WTC11 (cell line): Measurements from ENCODE around the gene SCGB1C1. TPM values are rescaled to one million over a fixed set of nuclear protein-coding genes. Genes with fewer than 3 reads are reported as not detected.
A peak's percentile ranks its signal among the peaks of the same experiment; 100 is the strongest.

Experiments
- ATAC-seq: fragments of 200-7000 bp; cut with Tn5 transposase; 2 replicates; pipeline ENCODE4 v1.10.0; 2021; ENCODE audit warnings: mild to moderate bottlenecking, moderate library complexity
- CTCF ChIA-PET: fragments of 300-600 bp; sonication (Branson Sonifier 250); formaldehyde crosslinking; loops from one replicate; lab custom pipeline; 2021; ENCODE audit warnings: antibody characterized with exemption; lab: Charles Lee
- POLR2A ChIA-PET: fragments of 350-600 bp; sonication (Branson Sonifier 250); formaldehyde crosslinking; loops from one replicate; lab custom pipeline; 2021; ENCODE audit warnings: antibody characterized with exemption; lab: Charles Lee
- DNase-seq: peaks from one replicate; pipeline ENCODE4 v3.0.0; 2021; ENCODE audit warnings: low spot score
- H3K27ac Mint-ChIP-seq: 2 replicates; pipeline ENCODE4 v1.8.0; 2021; ENCODE audit warnings: mixed read lengths
- H3K27me3 Mint-ChIP-seq: 2 replicates; pipeline ENCODE4 v1.8.0; 2021; ENCODE audit warnings: low read depth, mild to moderate bottlenecking, moderate library complexity, mixed read lengths
- H3K36me3 Mint-ChIP-seq: 2 replicates; pipeline ENCODE4 v1.8.0; 2021; ENCODE audit warnings: mixed read lengths
- H3K4me1 Mint-ChIP-seq: 2 replicates; pipeline ENCODE4 v1.8.0; 2022; ENCODE audit warnings: mixed read lengths
- H3K4me3 Mint-ChIP-seq: 2 replicates; pipeline ENCODE4 v1.8.0; 2021; ENCODE audit warnings: mild to moderate bottlenecking, moderate library complexity, mixed read lengths
- H3K9me3 Mint-ChIP-seq: 2 replicates; pipeline ENCODE4 v1.8.0; 2021; ENCODE audit warnings: mixed read lengths
- ATF6 ChIP-seq: sonication (generic); formaldehyde crosslinking; IDR thresholded peaks from 2 replicates; pipeline ENCODE4 v1.8.1; 2023; ENCODE audit warnings: mild to moderate bottlenecking, missing genetic modification reagents
- CBFB ChIP-seq: sonication (generic); formaldehyde crosslinking; IDR thresholded peaks from 2 replicates; pipeline ENCODE4 v1.8.1; 2022; ENCODE audit warnings: mild to moderate bottlenecking, low read depth, missing genetic modification reagents
- CDX4 ChIP-seq: fragments of 250-450 bp; sonication (Bioruptor Pico); IDR thresholded peaks from 2 replicates; pipeline ENCODE4 v1.9.0; 2021; ENCODE audit warnings: moderate library complexity, mild to moderate bottlenecking, inconsistent platforms, borderline replicate concordance
- CREB1 ChIP-seq: sonication (generic); formaldehyde crosslinking; IDR thresholded peaks from 2 replicates; pipeline ENCODE4 v1.8.0; 2023; ENCODE audit warnings: mild to moderate bottlenecking, missing genetic modification reagents
- CREM ChIP-seq: sonication (generic); formaldehyde crosslinking; IDR thresholded peaks from 2 replicates; pipeline ENCODE4 v1.8.1; 2022; ENCODE audit warnings: mild to moderate bottlenecking, missing genetic modification reagents, moderate library complexity
- ETV6 ChIP-seq: sonication (generic); formaldehyde crosslinking; IDR thresholded peaks from 2 replicates; pipeline ENCODE4 v1.8.1; 2022; ENCODE audit warnings: mild to moderate bottlenecking, missing genetic modification reagents
- FOXJ3 ChIP-seq: sonication (generic); formaldehyde crosslinking; IDR thresholded peaks from 2 replicates; pipeline ENCODE4 v1.9.0; 2021; ENCODE audit warnings: missing genetic modification reagents, mild to moderate bottlenecking, borderline replicate concordance
- GRHL2 ChIP-seq: fragments of 250-450 bp; sonication (Bioruptor Pico); IDR thresholded peaks from 2 replicates; pipeline ENCODE4 v1.8.0; 2022; ENCODE audit warnings: mild to moderate bottlenecking, moderate library complexity; ENCODE audit not compliant: insufficient replicate concordance, severe bottlenecking
- MAX ChIP-seq: sonication (generic); formaldehyde crosslinking; IDR thresholded peaks from 2 replicates; pipeline ENCODE4 v1.8.0; 2022; ENCODE audit warnings: mild to moderate bottlenecking, missing genetic modification reagents
- MXD4 ChIP-seq: fragments of 250-450 bp; sonication (Bioruptor Pico); IDR thresholded peaks from 2 replicates; pipeline ENCODE4 v1.8.0; 2021; ENCODE audit warnings: mild to moderate bottlenecking, moderate library complexity, borderline replicate concordance
- NFATC4 ChIP-seq: fragments of 250-450 bp; sonication (Bioruptor Pico); IDR thresholded peaks from 2 replicates; pipeline ENCODE4 v1.9.0; 2021; ENCODE audit warnings: mild to moderate bottlenecking
- PRDM15 ChIP-seq: sonication (generic); formaldehyde crosslinking; IDR thresholded peaks from 2 replicates; pipeline ENCODE4 v1.8.0; 2022; ENCODE audit warnings: missing genetic modification reagents
- PRRX2 ChIP-seq: fragments of 250-450 bp; sonication (Bioruptor Pico); IDR thresholded peaks from 2 replicates; pipeline ENCODE4 v1.8.0; 2021; ENCODE audit warnings: mild to moderate bottlenecking
- RELA ChIP-seq: sonication (generic); formaldehyde crosslinking; IDR thresholded peaks from 2 replicates; pipeline ENCODE4 v1.8.1; 2022; ENCODE audit warnings: missing genetic modification reagents, mild to moderate bottlenecking, borderline replicate concordance
- RORB ChIP-seq: fragments of 250-450 bp; sonication (Bioruptor Pico); IDR thresholded peaks from 2 replicates; pipeline ENCODE4 v1.9.0; 2021; ENCODE audit warnings: mild to moderate bottlenecking
- SMAD3 ChIP-seq: sonication (generic); formaldehyde crosslinking; IDR thresholded peaks from 2 replicates; pipeline ENCODE4 v1.8.0; 2022; ENCODE audit warnings: missing genetic modification reagents, mild to moderate bottlenecking, borderline replicate concordance
- SP1 ChIP-seq: sonication (generic); formaldehyde crosslinking; conservative IDR thresholded peaks from 2 replicates; pipeline ENCODE4 v1.8.1; 2022; ENCODE audit warnings: missing genetic modification reagents
- USF1 ChIP-seq: sonication (generic); formaldehyde crosslinking; IDR thresholded peaks from 2 replicates; pipeline ENCODE4 v1.8.0; 2022; ENCODE audit warnings: mild to moderate bottlenecking, missing genetic modification reagents
- ZNF232 ChIP-seq: sonication (generic); formaldehyde crosslinking; IDR thresholded peaks from 2 replicates; pipeline ENCODE4 v1.8.0; 2022; ENCODE audit warnings: mild to moderate bottlenecking, missing genetic modification reagents
- ZNF416 ChIP-seq: fragments of 250-450 bp; sonication (Bioruptor Pico); IDR thresholded peaks from 2 replicates; pipeline ENCODE4 v1.9.0; 2021; ENCODE audit warnings: mild to moderate bottlenecking, inconsistent platforms
- ZNF423 ChIP-seq: fragments of 250-450 bp; sonication (Bioruptor Pico); IDR thresholded peaks from 2 replicates; pipeline ENCODE4 v2.1.2; 2022; ENCODE audit warnings: mild to moderate bottlenecking, moderate library complexity
- ZNF532 ChIP-seq: fragments of 250-450 bp; sonication (Bioruptor Pico); IDR thresholded peaks from 2 replicates; pipeline ENCODE4 v1.9.0; 2021; ENCODE audit warnings: mild to moderate bottlenecking, borderline replicate concordance
- total RNA-seq: library from RNA; stranded (reverse); gene quantifications from 3 replicates; pipeline ENCODE4 v1.2.3, GENCODE V29; 2021
- TF ChIP-seq, protein P1 (sequence below): sonication (generic); formaldehyde crosslinking; IDR thresholded peaks from 2 replicates; pipeline ENCODE4 v1.8.1; 2022; ENCODE audit warnings: mild to moderate bottlenecking, moderate library complexity, missing genetic modification reagents
- TF ChIP-seq, protein P2 (sequence below): sonication (generic); formaldehyde crosslinking; IDR thresholded peaks from 2 replicates; pipeline ENCODE4 v1.8.1; 2023; ENCODE audit warnings: mild to moderate bottlenecking, missing genetic modification reagents, moderate library complexity

SCGB1C1 gene
- total RNA-seq, 1 experiment from 2014 or later: not detected

DNA sequence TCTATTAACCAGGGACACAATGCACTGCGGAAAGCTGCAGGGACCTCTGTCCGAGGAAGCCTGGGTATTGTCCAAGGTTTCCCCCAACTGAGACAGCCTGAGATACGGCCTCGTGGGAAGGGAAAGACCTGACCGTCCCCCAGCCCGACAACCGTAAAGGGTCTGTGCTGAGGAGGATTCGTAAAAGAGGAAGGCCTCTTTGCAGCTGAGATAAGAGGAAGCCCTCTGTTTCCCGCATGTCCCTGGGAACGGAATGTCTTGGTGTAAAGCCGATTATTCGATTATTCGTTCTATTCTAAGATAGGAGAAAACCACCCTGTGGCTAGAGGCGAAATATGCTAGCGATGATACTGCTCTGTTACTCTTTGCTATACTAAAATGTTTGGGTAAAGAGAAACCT lies 9.1 kb downstream of the SCGB1C1 start:
- H3K4me1 Mint-ChIP-seq: peaks cover 4% of the 10 kb centered on the region; the same call in 1 of the 2 replicates
- ChIA-PET POLR2A (no interaction called here), CTCF (no interaction called here)
- peaks cover 2% of the 10 kb centered on the region; the same call in 1 of the 2 replicates for H3K27me3 Mint-ChIP-seq
- H3K4me3 Mint-ChIP-seq: no peak overlapping the region
- no peaks in the 10 kb centered on the region for H3K9me3 Mint-ChIP-seq
- TF ChIP-seq RELA: no peak
- no peak for TF ChIP-seq SP1 (CRISPR knock-in tag)
- TF ChIP-seq PRDM15 (CRISPR knock-in tag): no peak
- TF ChIP-seq CBFB (CRISPR knock-in tag): no peak
- no peak for TF ChIP-seq FOXJ3 (CRISPR knock-in tag)
- TF ChIP-seq SMAD3 (CRISPR knock-in tag): no peak
- no peak for TF ChIP-seq RORB (CRISPR knock-in tag)
- no peak for TF ChIP-seq MXD4 (CRISPR knock-in tag)
- TF ChIP-seq ATF6 (CRISPR knock-in tag): no peak
- no peak for TF ChIP-seq PRRX2 (CRISPR knock-in tag)
- no peak for TF ChIP-seq USF1 (CRISPR knock-in tag)
- no peak for TF ChIP-seq NFATC4
- no peak for TF ChIP-seq ZNF423 (CRISPR knock-in tag)
- TF ChIP-seq CDX4 (CRISPR knock-in tag): no peak
- TF ChIP-seq CREB1 (CRISPR knock-in tag): no peak
- TF ChIP-seq, protein P1, sequence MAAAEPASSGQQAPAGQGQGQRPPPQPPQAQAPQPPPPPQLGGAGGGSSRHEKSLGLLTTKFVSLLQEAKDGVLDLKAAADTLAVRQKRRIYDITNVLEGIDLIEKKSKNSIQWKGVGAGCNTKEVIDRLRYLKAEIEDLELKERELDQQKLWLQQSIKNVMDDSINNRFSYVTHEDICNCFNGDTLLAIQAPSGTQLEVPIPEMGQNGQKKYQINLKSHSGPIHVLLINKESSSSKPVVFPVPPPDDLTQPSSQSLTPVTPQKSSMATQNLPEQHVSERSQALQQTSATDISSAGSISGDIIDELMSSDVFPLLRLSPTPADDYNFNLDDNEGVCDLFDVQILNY (CRISPR knock-in tag): no peak
- no peak for TF ChIP-seq ZNF232 (CRISPR knock-in tag)
- no peak for TF ChIP-seq ETV6
- TF ChIP-seq GRHL2 (CRISPR knock-in tag): no peak
- TF ChIP-seq CREM (CRISPR knock-in tag): no peak
- no peak for ATAC-seq
- DNase-seq: peak; percentile 6
- peaks cover 9% of the 10 kb centered on the region for H3K36me3 Mint-ChIP-seq
- H3K27ac Mint-ChIP-seq: 0 out of 2 replicates have a peak overlapping the region, but pooled peaks have one; percentile 11

- H3K27ac Mint-ChIP-seq: 0 out of 2 replicates have a peak overlapping the region, but pooled peaks have one; percentile 11
- ChIA-PET CTCF (no interaction called here), POLR2A (no interaction called here)
- DNase-seq (no peak), ATAC-seq (no peak)
- no peak overlapping the region for H3K4me3 Mint-ChIP-seq
- H3K9me3 Mint-ChIP-seq: no peaks in the 10 kb centered on the region
- H3K4me1 Mint-ChIP-seq: peaks cover 4% of the 10 kb centered on the region; the same call in 1 of the 2 replicates
- peaks cover 2% of the 10 kb centered on the region; the same call in 1 of the 2 replicates for H3K27me3 Mint-ChIP-seq
- peaks cover 10% of the 10 kb centered on the region for H3K36me3 Mint-ChIP-seq
- TF ChIP-seq, protein P2, sequence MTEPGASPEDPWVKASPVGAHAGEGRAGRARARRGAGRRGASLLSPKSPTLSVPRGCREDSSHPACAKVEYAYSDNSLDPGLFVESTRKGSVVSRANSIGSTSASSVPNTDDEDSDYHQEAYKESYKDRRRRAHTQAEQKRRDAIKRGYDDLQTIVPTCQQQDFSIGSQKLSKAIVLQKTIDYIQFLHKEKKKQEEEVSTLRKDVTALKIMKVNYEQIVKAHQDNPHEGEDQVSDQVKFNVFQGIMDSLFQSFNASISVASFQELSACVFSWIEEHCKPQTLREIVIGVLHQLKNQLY (CRISPR knock-in tag): no peak
- no peak for TF ChIP-seq ZNF416 (CRISPR knock-in tag)
- no peak for TF ChIP-seq MAX (CRISPR knock-in tag)
- no peak for TF ChIP-seq ZNF532 (CRISPR knock-in tag)
These were observed 9.6 kb downstream of the SCGB1C1 start for GRCh38 chr11:202490-202889.
